ENCODE measurements around the gene NEDD8.

Gene NEDD8

GRCh38 chr14:24212924-24213865 is 19.0 kb downstream of the NEDD8 start, which contains the start of gene CHMP4A:
Gene CHMP4A (minus strand): TSS chr14:24213488. CDS start chr14:24213439, 49 bp downstream.
- peak within 1 kb of the TSS; percentile 94 for H3K9ac ChIP-seq (ENCODE audit: low read depth, low read length, poor library complexity)
- no peaks in the 10 kb centered on the region for H3K9me3 ChIP-seq (replicated peaks in 1 of 2; ENCODE audit: control insufficient read depth in 2 of 2, insufficient read depth in 1 of 2, low read depth in 1 of 2, low read length in 2 of 2)
- H3K27me3 ChIP-seq (ENCODE audit: control insufficient read depth in 3 of 3, insufficient read depth in 3 of 3, low read depth in 1 of 3, low read length in 3 of 3): no peaks in the 10 kb centered on the region
- DNase-seq (ENCODE audit: low spot score): peak; percentile 94
- H3K4me2 ChIP-seq (ENCODE audit: insufficient read depth, low read length, poor library complexity, severe bottlenecking): peak within 1 kb of the TSS; percentile 73
- H2BK120ac ChIP-seq (ENCODE audit: low read depth, low read length): no peak within 1 kb of the TSS
- peak within 1 kb of the TSS; percentile 77 for H3K14ac ChIP-seq (ENCODE audit: low read length)
- no peak within 1 kb of the TSS for H2BK5ac ChIP-seq (ENCODE audit: low read length)
- H4K8ac ChIP-seq (ENCODE audit: low read depth, low read length): no peak within 1 kb of the TSS
- no peak within 1 kb of the TSS for H2AK5ac ChIP-seq (ENCODE audit: low read depth, low read length)
- H2BK15ac ChIP-seq (ENCODE audit: low read length): no peak within 1 kb of the TSS
- WGBS, 2 donors (ENCODE audit: extremely low coverage in 2 of 2, insufficient read length in 2 of 2, insufficient replicate concordance in 1 of 2): no CpG with 5 or more reads among the region's 53 CpGs
- H2BK12ac ChIP-seq (ENCODE audit: low read length): no peak within 1 kb of the TSS
- no peak within 1 kb of the TSS for H3K4ac ChIP-seq (ENCODE audit: low read length)
- peaks cover 24 to 58% of the 10 kb centered on the region in 2 donors for H3K36me3 ChIP-seq (replicated peaks in 1 of 2; ENCODE audit: control insufficient read depth in 2 of 2, insufficient read depth in 2 of 2, low read length in 2 of 2)
- peak within 1 kb of the TSS; percentile 62 to 90 for H3K4me3 ChIP-seq (ENCODE audit: low read length in 2 of 2)
- peak within 1 kb of the TSS; percentile 96 for H3K18ac ChIP-seq (ENCODE audit: low read length)
- peak within 1 kb of the TSS; percentile 96 for H3K27ac ChIP-seq (replicated peaks; ENCODE audit: low read length)
- H3K79me1 ChIP-seq (ENCODE audit: low read depth, low read length): no peaks in the 10 kb centered on the region
- peaks cover 4 to 5% of the 10 kb centered on the region in 2 donors for H3K4me1 ChIP-seq (ENCODE audit: control insufficient read depth in 2 of 2, insufficient read depth in 1 of 2, low read depth in 1 of 2, low read length in 2 of 2)
- H4K91ac ChIP-seq (ENCODE audit: low read depth, low read length, poor library complexity): no peak within 1 kb of the TSS
- H2AFZ ChIP-seq (ENCODE audit: low read length): peak within 1 kb of the TSS; percentile 85
- H3K23ac ChIP-seq (ENCODE audit: low read depth, low read length, poor library complexity): peak within 1 kb of the TSS; percentile 98

DNA sequence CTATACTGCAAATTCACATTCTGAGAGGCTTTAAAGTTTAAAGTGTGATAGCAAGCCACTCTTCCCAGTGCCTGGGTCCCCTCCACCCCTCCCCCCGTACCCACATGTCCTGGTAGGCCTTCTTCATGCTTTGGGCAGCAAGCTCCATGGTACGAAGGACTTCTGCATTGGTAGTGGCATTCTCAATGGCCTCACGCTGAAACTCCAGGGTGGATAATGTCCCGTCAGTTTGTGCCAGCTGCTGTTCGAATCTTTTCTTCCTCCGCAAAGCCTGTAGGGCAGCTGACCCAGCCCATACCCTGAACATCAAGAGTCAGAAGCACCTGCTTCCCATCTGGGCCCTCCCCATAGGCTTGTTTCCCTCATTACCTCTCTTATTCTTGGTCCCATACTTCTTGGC is 20.9 kb downstream of the NEDD8 start:
- no peak overlapping the region for H2AFZ ChIP-seq (ENCODE audit: low read length)
- DNase-seq (ENCODE audit: low spot score): no peak

GRCh38 chr14:24207625-24208024 is 24.5 kb downstream of the NEDD8 start:
- no peaks in the 10 kb centered on the region for H3K9me3 ChIP-seq (replicated peaks in 1 of 2; ENCODE audit: control insufficient read depth in 2 of 2, insufficient read depth in 1 of 2, low read depth in 1 of 2, low read length in 2 of 2)
- no peak overlapping the region for H3K4ac ChIP-seq (ENCODE audit: low read length)
- H3K36me3 ChIP-seq (replicated peaks in 1 of 2; ENCODE audit: control insufficient read depth in 2 of 2, insufficient read depth in 2 of 2, low read length in 2 of 2): peaks cover 44 to 80% of the 10 kb centered on the region in 2 donors
- H3K79me1 ChIP-seq (ENCODE audit: low read depth, low read length): peaks cover 7% of the 10 kb centered on the region
- H2BK5ac ChIP-seq (ENCODE audit: low read length): no peak overlapping the region
- no peak for DNase-seq (ENCODE audit: low spot score)
- no peak overlapping the region for H2BK12ac ChIP-seq (ENCODE audit: low read length)
- no peak overlapping the region for H3K4me3 ChIP-seq (ENCODE audit: low read length in 2 of 2)
- H3K4me1 ChIP-seq (ENCODE audit: control insufficient read depth in 2 of 2, insufficient read depth in 1 of 2, low read depth in 1 of 2, low read length in 2 of 2): no peaks in the 10 kb centered on the region
- no peak overlapping the region for H2AFZ ChIP-seq (ENCODE audit: low read length)
- no peak overlapping the region for H3K4me2 ChIP-seq (ENCODE audit: insufficient read depth, low read length, poor library complexity, severe bottlenecking)
- H3K27ac ChIP-seq (replicated peaks; ENCODE audit: low read length): no peak overlapping the region
- no peak overlapping the region for H4K91ac ChIP-seq (ENCODE audit: low read depth, low read length, poor library complexity)
- H4K8ac ChIP-seq (ENCODE audit: low read depth, low read length): no peak overlapping the region
- H2BK120ac ChIP-seq (ENCODE audit: low read depth, low read length): no peak overlapping the region
- H2BK15ac ChIP-seq (ENCODE audit: low read length): no peak overlapping the region
- no peak overlapping the region for H3K23ac ChIP-seq (ENCODE audit: low read depth, low read length, poor library complexity)
- no peak overlapping the region for H3K18ac ChIP-seq (ENCODE audit: low read length)
- no peak overlapping the region for H3K9ac ChIP-seq (ENCODE audit: low read depth, low read length, poor library complexity)
- H3K14ac ChIP-seq (ENCODE audit: low read length): no peak overlapping the region
- no peak overlapping the region for H2AK5ac ChIP-seq (ENCODE audit: low read depth, low read length)
- WGBS, 2 donors (ENCODE audit: extremely low coverage in 2 of 2, insufficient read length in 2 of 2, insufficient replicate concordance in 1 of 2): no CpG with 5 or more reads among the region's 2 CpGs
- H3K27me3 ChIP-seq (ENCODE audit: control insufficient read depth in 3 of 3, insufficient read depth in 3 of 3, low read depth in 1 of 3, low read length in 3 of 3): no peaks in the 10 kb centered on the region

More for the DNA sequence above, 20.9 kb downstream of the NEDD8 start:
- Histone ChIP-seq H2BK15ac (ENCODE audit: low read length) (no peak overlapping the region), H4K8ac (ENCODE audit: low read depth, low read length) (peak overlapping the region; percentile 83), H3K9ac (ENCODE audit: low read depth, low read length, poor library complexity) (peak overlapping the region; percentile 50), H2BK12ac (ENCODE audit: low read length) (no peak overlapping the region), H3K14ac (ENCODE audit: low read length) (no peak overlapping the region), H3K18ac (ENCODE audit: low read length) (no peak overlapping the region), H4K91ac (ENCODE audit: low read depth, low read length, poor library complexity) (no peak overlapping the region), H3K4me2 (ENCODE audit: insufficient read depth, low read length, poor library complexity, severe bottlenecking) (no peak overlapping the region), H3K27me3 (ENCODE audit: control insufficient read depth in 3 of 3, insufficient read depth in 3 of 3, low read depth in 1 of 3, low read length in 3 of 3) (no peaks in the 10 kb centered on the region), H3K79me1 (ENCODE audit: low read depth, low read length) (peaks cover 7% of the 10 kb centered on the region), H2AK5ac (ENCODE audit: low read depth, low read length) (no peak overlapping the region), H2BK120ac (ENCODE audit: low read depth, low read length) (no peak overlapping the region), H3K27ac (replicated peaks; ENCODE audit: low read length) (no peak overlapping the region), H2BK5ac (ENCODE audit: low read length) (no peak overlapping the region), H3K36me3 (replicated peaks in 1 of 2; ENCODE audit: control insufficient read depth in 2 of 2, insufficient read depth in 2 of 2, low read length in 2 of 2) (peaks cover 35 to 62% of the 10 kb centered on the region in 2 donors), H3K9me3 (replicated peaks in 1 of 2; ENCODE audit: control insufficient read depth in 2 of 2, insufficient read depth in 1 of 2, low read depth in 1 of 2, low read length in 2 of 2) (no peaks in the 10 kb centered on the region), H3K23ac (ENCODE audit: low read depth, low read length, poor library complexity) (peak overlapping the region; percentile 46), H3K4me1 (ENCODE audit: control insufficient read depth in 2 of 2, insufficient read depth in 1 of 2, low read depth in 1 of 2, low read length in 2 of 2) (peaks cover 4 to 5% of the 10 kb centered on the region in 2 donors), H3K4me3 (ENCODE audit: low read length in 2 of 2) (no peak overlapping the region), H3K4ac (ENCODE audit: low read length) (no peak overlapping the region)
- no CpG with 5 or more reads among the region's 6 CpGs for WGBS, 2 donors (ENCODE audit: extremely low coverage in 2 of 2, insufficient read length in 2 of 2, insufficient replicate concordance in 1 of 2)

DNA sequence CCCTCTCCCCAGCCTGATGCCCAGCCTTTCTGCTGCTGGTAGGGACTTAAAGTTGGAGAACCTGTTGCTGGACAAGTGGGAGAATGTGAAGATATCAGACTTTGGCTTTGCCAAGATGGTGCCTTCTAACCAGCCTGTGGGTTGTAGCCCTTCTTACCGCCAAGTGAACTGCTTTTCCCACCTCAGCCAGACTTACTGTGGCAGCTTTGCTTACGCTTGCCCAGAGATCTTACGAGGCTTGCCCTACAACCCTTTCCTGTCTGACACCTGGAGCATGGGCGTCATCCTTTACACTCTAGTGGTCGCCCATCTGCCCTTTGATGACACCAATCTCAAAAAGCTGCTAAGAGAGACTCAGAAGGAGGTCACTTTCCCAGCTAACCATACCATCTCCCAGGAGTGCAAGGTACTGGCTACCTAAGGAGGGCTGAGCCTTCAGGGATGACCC is 25.0 kb downstream of the NEDD8 start:
- Histone ChIP-seq H2BK120ac (ENCODE audit: low read depth, low read length) (no peak overlapping the region), H3K27me3 (ENCODE audit: control insufficient read depth in 3 of 3, insufficient read depth in 3 of 3, low read depth in 1 of 3, low read length in 3 of 3) (no peaks in the 10 kb centered on the region), H3K18ac (ENCODE audit: low read length) (no peak overlapping the region), H2BK12ac (ENCODE audit: low read length) (no peak overlapping the region), H3K4ac (ENCODE audit: low read length) (no peak overlapping the region), H3K36me3 (replicated peaks in 1 of 2; ENCODE audit: control insufficient read depth in 2 of 2, insufficient read depth in 2 of 2, low read length in 2 of 2) (peaks cover 44 to 84% of the 10 kb centered on the region in 2 donors), H3K9me3 (replicated peaks in 1 of 2; ENCODE audit: control insufficient read depth in 2 of 2, insufficient read depth in 1 of 2, low read depth in 1 of 2, low read length in 2 of 2) (no peaks in the 10 kb centered on the region), H2BK5ac (ENCODE audit: low read length) (no peak overlapping the region), H4K91ac (ENCODE audit: low read depth, low read length, poor library complexity) (no peak overlapping the region), H2BK15ac (ENCODE audit: low read length) (no peak overlapping the region), H3K4me1 (ENCODE audit: control insufficient read depth in 2 of 2, insufficient read depth in 1 of 2, low read depth in 1 of 2, low read length in 2 of 2) (no peaks in the 10 kb centered on the region), H3K4me2 (ENCODE audit: insufficient read depth, low read length, poor library complexity, severe bottlenecking) (no peak overlapping the region), H2AK5ac (ENCODE audit: low read depth, low read length) (no peak overlapping the region), H3K79me1 (ENCODE audit: low read depth, low read length) (peaks cover 7% of the 10 kb centered on the region), H3K14ac (ENCODE audit: low read length) (no peak overlapping the region), H2AFZ (ENCODE audit: low read length) (no peak overlapping the region), H3K23ac (ENCODE audit: low read depth, low read length, poor library complexity) (no peak overlapping the region), H3K4me3 (ENCODE audit: low read length in 2 of 2) (no peak overlapping the region), H3K9ac (ENCODE audit: low read depth, low read length, poor library complexity) (no peak overlapping the region), H3K27ac (replicated peaks; ENCODE audit: low read length) (no peak overlapping the region), H4K8ac (ENCODE audit: low read depth, low read length) (no peak overlapping the region)
- DNase-seq (ENCODE audit: low spot score): no peak
- no CpG with 5 or more reads among the region's 5 CpGs for WGBS, 2 donors (ENCODE audit: extremely low coverage in 2 of 2, insufficient read length in 2 of 2, insufficient replicate concordance in 1 of 2)
